CD14-positive monocyte (primary cell): ENCODE results near the gene PRKN. TPM values are rescaled to one million over a fixed set of nuclear protein-coding genes. Genes with fewer than 3 reads are reported as not detected.

Experiments
- DNase-seq, 3 donors: peaks; one replicate each; pipeline ENCODE4 v3.0.0-alpha.2; 2011 to 2022
- H2AFZ ChIP-seq: 2 replicates; pipeline ENCODE4 v1.6.0; 2012; ENCODE audit warnings: mild to moderate bottlenecking, low read depth, low read length, inconsistent platforms; ENCODE audit not compliant: insufficient read depth, poor library complexity, severe bottlenecking
- H3K27ac ChIP-seq, 2 donors: 1 replicate in 1 of 2; 2 replicates in 1 of 2; pipeline ENCODE4 v1.5.1; 2012 to 2013; ENCODE audit warnings: low read length in 2 of 2, control low read depth in 1 of 2, inconsistent platforms in 1 of 2, low read depth in 1 of 2, mild to moderate bottlenecking in 1 of 2
- H3K27me3 ChIP-seq, 2 donors: one replicate each; pipeline versions ENCODE4 v1.6.0 to v1.6.1; 2011 to 2013; ENCODE audit warnings: low read length in 2 of 2; ENCODE audit not compliant: control insufficient read depth in 2 of 2, insufficient read depth in 2 of 2
- H3K36me3 ChIP-seq, 2 donors: replicated peaks in 1 of 2; 1 replicate in 1 of 2; 2 replicates in 1 of 2; pipeline versions ENCODE4 v1.5.1 to v1.6.1; 2012 to 2013; ENCODE audit warnings: low read length in 2 of 2, control low read depth in 1 of 2, inconsistent platforms in 1 of 2, mild to moderate bottlenecking in 1 of 2; ENCODE audit not compliant: insufficient read depth in 2 of 2, control insufficient read depth in 1 of 2
- H3K4me1 ChIP-seq, 2 donors: 1 replicate in 1 of 2; 2 replicates in 1 of 2; pipeline versions ENCODE4 v1.5.1 to v1.6.1; 2012 to 2013; ENCODE audit warnings: low read length in 2 of 2, control low read depth in 1 of 2, inconsistent platforms in 1 of 2, mild to moderate bottlenecking in 1 of 2, moderate library complexity in 1 of 2; ENCODE audit not compliant: insufficient read depth in 2 of 2, control insufficient read depth in 1 of 2
- H3K4me2 ChIP-seq: replicated peaks from 2 replicates; pipeline ENCODE3; 2012; ENCODE audit warnings: low read length, moderate library complexity, mild to moderate bottlenecking; ENCODE audit not compliant: poor library complexity, severe bottlenecking; ENCODE audit errors: extremely low read depth
- H3K4me3 ChIP-seq, 3 experiments: fragments of 200-600 bp in 1 of 3; sonication (generic) in 1 of 3; replicated peaks in 1 of 3; 1 replicate in 2 of 3; 2 replicates in 1 of 3; pipeline ENCODE4 v1.5.1; 2011 to 2013; ENCODE audit warnings: low read length in 3 of 3, mild to moderate bottlenecking in 3 of 3, control low read depth in 2 of 3, low read depth in 2 of 3, inconsistent platforms in 1 of 3, moderate library complexity in 1 of 3
- H3K79me2 ChIP-seq: 2 replicates; pipeline ENCODE4 v1.6.0; 2012; ENCODE audit warnings: mild to moderate bottlenecking, control low read depth, inconsistent platforms, low read length, moderate library complexity; ENCODE audit not compliant: insufficient read depth
- H3K9ac ChIP-seq: 2 replicates; pipeline ENCODE4 v1.6.0; 2017; ENCODE audit warnings: low read length, mild to moderate bottlenecking; ENCODE audit not compliant: insufficient read depth, poor library complexity, severe bottlenecking
- H3K9me3 ChIP-seq, 2 donors: replicated peaks in 1 of 2; 1 replicate in 1 of 2; 2 replicates in 1 of 2; pipeline versions ENCODE4 v1.5.1 to v1.6.1; 2012 to 2013; ENCODE audit warnings: low read length in 2 of 2, control low read depth in 1 of 2; ENCODE audit not compliant: control insufficient read depth in 1 of 2, insufficient read depth in 1 of 2
- H4K20me1 ChIP-seq: 2 replicates; pipeline ENCODE4 v1.6.0; 2012; ENCODE audit warnings: mild to moderate bottlenecking, low read length, control low read depth, moderate library complexity; ENCODE audit not compliant: insufficient read depth
- H3K27ac Mint-ChIP-seq, 7 donors: one replicate each; pipeline ENCODE4 v1.8.0; 2020; ENCODE audit warnings: mild to moderate bottlenecking in 7 of 7, mixed read lengths in 7 of 7, moderate library complexity in 6 of 7, inconsistent platforms in 2 of 7
- H3K27me3 Mint-ChIP-seq, 3 donors: one replicate each; pipeline ENCODE4 v1.8.0; 2021 to 2022; ENCODE audit warnings: low read depth in 3 of 3, mild to moderate bottlenecking in 3 of 3, mixed read lengths in 3 of 3, moderate library complexity in 3 of 3, inconsistent platforms in 1 of 3
- H3K36me3 Mint-ChIP-seq, 2 donors: one replicate each; pipeline ENCODE4 v1.8.0; 2020; ENCODE audit warnings: mixed read lengths in 2 of 2, inconsistent platforms in 1 of 2, mild to moderate bottlenecking in 1 of 2
- H3K4me1 Mint-ChIP-seq: one replicate; pipeline ENCODE4 v1.8.0; 2020; ENCODE audit warnings: mild to moderate bottlenecking, mixed read lengths
- H3K4me3 Mint-ChIP-seq, 2 donors: one replicate each; pipeline ENCODE4 v1.8.0; 2020; ENCODE audit warnings: mild to moderate bottlenecking in 2 of 2, mixed read lengths in 2 of 2, moderate library complexity in 1 of 2
- H3K9me3 Mint-ChIP-seq, 7 donors: one replicate each; pipeline ENCODE4 v1.8.0; 2020 to 2022; ENCODE audit warnings: mixed read lengths in 7 of 7, mild to moderate bottlenecking in 6 of 7, moderate library complexity in 6 of 7, inconsistent platforms in 2 of 7
- WGBS: methylation state at CpG from one replicate; pipeline ENCODE4 v1.1.5; 2013; ENCODE audit warnings: missing lambda C conversion rate; ENCODE audit not compliant: insufficient coverage; 5-methylcytosine and 5-hydroxymethylcytosine counted together
- intact Hi-C, 2 donors: fragments of 100-400 bp; cut with micrococcal nuclease; formaldehyde crosslinking; loops; one replicate each; pipeline versions ENCODE4 v1.15.0 to v1.15.1; 2023
- polyA plus RNA-seq, 3 donors: library from polyadenylated mRNA; depleted of rRNA in 1 of 3; unstranded in 2 of 3; stranded (reverse) in 1 of 3; fragments of 300-500 nt in 2 of 3; fragments of >200 nt in 1 of 3; fragmentation: Illumina TruSeq in 2 of 3; gene quantifications; 1 replicate in 2 of 3; 2 replicates in 1 of 3; pipeline ENCODE4 v1.2.3, GENCODE V29; 2012 to 2021
- TF ChIP-seq, protein P1 (sequence below): fragments of 200-600 bp; IDR thresholded peaks from one replicate; pipeline ENCODE4 v1.8.0; 2022; ENCODE audit warnings: antibody characterized with exemption, mild to moderate bottlenecking

The PRKN gene
- polyA plus RNA-seq, 3 donors: 0.19 to 0.21 TPM; not detected in 1

DNA sequence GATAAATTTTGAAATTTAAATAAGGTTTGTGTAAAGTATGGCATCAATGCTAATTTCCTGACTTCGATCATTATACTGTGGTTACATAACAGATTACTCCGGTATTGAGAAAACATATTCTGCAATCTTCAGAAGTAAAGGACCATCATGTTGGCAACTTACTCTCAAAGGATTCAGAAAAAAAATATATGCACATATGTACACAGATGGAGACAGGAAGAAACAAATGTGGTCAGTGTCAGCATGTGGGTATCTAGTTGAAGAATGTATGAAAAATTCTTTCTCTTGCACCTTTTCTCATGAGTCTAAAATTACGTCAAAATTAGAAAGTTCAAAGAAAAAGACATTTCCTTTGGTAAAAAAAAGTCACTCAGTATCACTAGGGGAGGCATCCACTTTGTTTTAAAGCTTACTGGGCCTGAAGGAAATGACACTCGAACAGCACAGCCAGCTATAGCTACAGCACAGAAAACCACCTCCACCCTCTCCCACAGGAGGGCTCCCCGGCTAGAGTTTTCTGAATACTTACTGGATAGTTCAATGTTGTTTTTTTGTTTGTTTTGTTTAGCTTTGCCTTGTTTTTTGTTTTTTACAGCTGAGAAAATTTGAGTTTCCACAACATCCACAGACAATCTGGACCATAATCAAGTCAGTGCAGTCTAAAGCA lies 1136.5 kb downstream of the PRKN start:
- intact Hi-C loops: no loop called here
- Mint-ChIP-seq H3K9me3 (peaks cover 3 to 24% (median 15%) of the 10 kb centered on the region in 7 donors), H3K27me3 (no peaks in the 10 kb centered on the region), H3K4me1 (no peaks in the 10 kb centered on the region), H3K4me3 (no peak overlapping the region), H3K36me3 (no peaks in the 10 kb centered on the region), H3K27ac (no peak overlapping the region)
- Histone ChIP-seq H3K4me2 (no peak overlapping the region), H3K4me3 (no peak overlapping the region), H3K9ac (no peak overlapping the region), H3K27ac (no peak overlapping the region), H4K20me1 (no peaks in the 10 kb centered on the region), H3K4me1 (no peaks in the 10 kb centered on the region), H3K9me3 (peaks cover 14 to 37% of the 10 kb centered on the region in 2 donors), H3K36me3 (no peaks in the 10 kb centered on the region), H2AFZ (no peak overlapping the region), H3K79me2 (no peaks in the 10 kb centered on the region), H3K27me3 (no peaks in the 10 kb centered on the region)
- no peak for DNase-seq
- no CpG with 5 or more reads among the region's 5 CpGs for WGBS
- TF ChIP-seq, protein P1, sequence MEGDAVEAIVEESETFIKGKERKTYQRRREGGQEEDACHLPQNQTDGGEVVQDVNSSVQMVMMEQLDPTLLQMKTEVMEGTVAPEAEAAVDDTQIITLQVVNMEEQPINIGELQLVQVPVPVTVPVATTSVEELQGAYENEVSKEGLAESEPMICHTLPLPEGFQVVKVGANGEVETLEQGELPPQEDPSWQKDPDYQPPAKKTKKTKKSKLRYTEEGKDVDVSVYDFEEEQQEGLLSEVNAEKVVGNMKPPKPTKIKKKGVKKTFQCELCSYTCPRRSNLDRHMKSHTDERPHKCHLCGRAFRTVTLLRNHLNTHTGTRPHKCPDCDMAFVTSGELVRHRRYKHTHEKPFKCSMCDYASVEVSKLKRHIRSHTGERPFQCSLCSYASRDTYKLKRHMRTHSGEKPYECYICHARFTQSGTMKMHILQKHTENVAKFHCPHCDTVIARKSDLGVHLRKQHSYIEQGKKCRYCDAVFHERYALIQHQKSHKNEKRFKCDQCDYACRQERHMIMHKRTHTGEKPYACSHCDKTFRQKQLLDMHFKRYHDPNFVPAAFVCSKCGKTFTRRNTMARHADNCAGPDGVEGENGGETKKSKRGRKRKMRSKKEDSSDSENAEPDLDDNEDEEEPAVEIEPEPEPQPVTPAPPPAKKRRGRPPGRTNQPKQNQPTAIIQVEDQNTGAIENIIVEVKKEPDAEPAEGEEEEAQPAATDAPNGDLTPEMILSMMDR: no peak

DNA sequence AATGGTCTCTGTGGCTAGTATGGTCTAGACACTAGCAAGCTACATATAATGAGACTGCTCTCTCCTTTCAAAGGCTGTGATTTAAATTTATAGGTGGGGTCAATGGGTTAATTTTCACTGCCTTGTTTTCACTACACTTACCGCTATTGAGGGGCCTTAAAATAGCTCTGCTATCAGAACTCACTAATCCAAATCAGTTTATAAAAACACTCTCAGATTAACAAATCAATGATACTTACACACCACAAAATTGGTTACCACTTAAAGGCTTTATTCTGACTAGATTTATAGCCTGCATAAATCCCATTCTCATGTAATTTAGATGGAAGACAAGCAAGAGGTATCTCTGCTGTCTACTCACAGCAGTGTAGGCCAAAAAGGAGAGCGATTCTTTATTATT lies 1140.7 kb downstream of the PRKN start:
- Mint-ChIP-seq H3K27ac (no peak overlapping the region), H3K4me3 (no peak overlapping the region), H3K27me3 (peaks cover 0 to 4% (median 0%) of the 10 kb centered on the region in 3 donors), H3K36me3 (no peaks in the 10 kb centered on the region), H3K4me1 (no peaks in the 10 kb centered on the region), H3K9me3 (peaks cover 0 to 8% (median 6%) of the 10 kb centered on the region in 7 donors)
- no peaks in the 10 kb centered on the region for H3K79me2 ChIP-seq
- H3K9me3 ChIP-seq: peaks cover 0 to 23% of the 10 kb centered on the region in 2 donors
- DNase-seq: no peak
- intact Hi-C loops: no loop called here
- H3K4me3 ChIP-seq: no peak overlapping the region
- H3K27ac ChIP-seq: no peak overlapping the region
- no peak overlapping the region for H2AFZ ChIP-seq
- no peak overlapping the region for H3K4me2 ChIP-seq
- no CpG with 5 or more reads among the region's 2 CpGs for WGBS
- H3K9ac ChIP-seq: no peak overlapping the region
- no peaks in the 10 kb centered on the region for H4K20me1 ChIP-seq
- TF ChIP-seq, protein P1: no peak
- no peaks in the 10 kb centered on the region for H3K4me1 ChIP-seq
- H3K27me3 ChIP-seq: no peaks in the 10 kb centered on the region
- H3K36me3 ChIP-seq: no peaks in the 10 kb centered on the region
